NK-92 (cell line): Measurements from ENCODE around the gene IGBP1.
"Not testable (repeated sequence)": the region's sequence is repeated elsewhere in the genome, so short reads cannot be mapped to it uniquely, and the experiment has no call there.

Source experiments
- DNase-seq: peaks from one replicate; lab custom pipeline; 2025; ENCODE audit not compliant: unreplicated experiment; lab: John Stamatoyannopoulos, UW

The IGBP1 gene

GRCh38 chrX:70166601-70167590 lies 33.6 kb downstream of the IGBP1 start:
- no peak for DNase-seq

- DNase-seq: no peak
Observed at GRCh38 chrX:70168238-70169188, 35.3 kb downstream of the IGBP1 start.

DNA sequence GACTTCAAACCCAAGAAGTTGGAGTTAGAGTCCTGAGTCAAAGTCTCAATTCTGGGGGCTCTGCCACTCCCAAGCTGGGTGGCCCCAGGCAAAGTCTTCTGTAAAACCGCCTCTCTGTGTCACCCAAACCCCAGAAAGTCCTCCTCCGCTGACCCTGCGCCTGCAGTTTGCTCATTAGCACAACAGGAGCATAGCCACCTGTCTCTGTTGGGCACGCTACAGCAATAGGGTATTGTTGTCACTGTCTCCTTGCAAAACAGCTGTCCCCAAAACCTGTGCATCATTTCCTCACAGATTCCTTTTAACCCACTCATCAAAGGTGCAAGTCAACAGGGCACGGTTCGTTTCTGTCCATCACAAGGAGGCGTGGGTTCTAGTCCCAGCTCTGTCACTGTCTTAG lies 36.0 kb downstream of the IGBP1 start:
- no peak for DNase-seq

- no peak for DNase-seq
Observed at GRCh38 chrX:70171624-70172023, 38.4 kb downstream of the IGBP1 start.

- DNase-seq: no peak
Observed at GRCh38 chrX:70172221-70172620, 39.0 kb downstream of the IGBP1 start.

GRCh38 chrX:70172964-70173363 lies 39.7 kb downstream of the IGBP1 start:
- DNase-seq: no peak

DNA sequence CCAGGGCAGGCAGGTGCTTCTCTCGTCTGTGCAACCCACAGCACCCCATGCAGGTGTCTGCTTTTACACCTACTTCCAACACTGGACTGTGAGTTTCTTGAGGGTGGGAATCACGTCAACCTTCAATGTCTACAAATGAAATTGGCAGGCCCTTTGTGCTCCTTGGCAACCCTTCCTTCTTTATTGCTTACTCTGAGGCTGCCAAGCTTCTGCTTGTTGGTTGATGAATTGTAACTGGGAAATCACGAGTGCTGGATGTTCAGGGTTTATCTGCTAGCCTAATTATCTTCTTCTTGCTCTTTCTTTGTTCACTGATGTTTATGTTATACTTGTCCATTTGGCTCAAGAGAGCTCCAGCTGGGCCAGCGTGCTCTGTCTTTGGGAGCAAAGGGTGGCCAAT lies 41.5 kb downstream of the IGBP1 start:
- no peak for DNase-seq

DNA sequence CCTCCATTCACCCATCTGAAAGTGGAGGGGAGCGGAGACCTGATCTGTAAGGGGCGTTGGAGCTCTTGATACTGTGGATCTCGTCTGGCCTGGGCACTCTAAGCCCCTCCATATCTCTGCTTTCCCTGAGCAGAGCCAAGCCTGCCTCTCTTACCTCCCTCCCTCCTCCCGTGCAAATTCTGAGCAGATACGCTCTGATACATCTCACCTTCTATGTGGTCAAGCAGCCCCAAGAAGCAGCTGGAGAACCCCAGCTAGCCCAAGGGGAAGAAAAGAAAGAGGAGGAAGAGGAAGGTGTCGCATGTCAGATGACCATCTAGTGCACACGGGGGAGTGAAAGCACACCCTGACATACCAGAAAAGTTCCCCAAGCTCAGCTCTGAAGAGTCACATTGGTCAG lies 42.1 kb downstream of the IGBP1 start:
- no peak for DNase-seq

GRCh38 chrX:70176938-70177533 lies 43.8 kb downstream of the IGBP1 start, which contains the start of gene DGAT2L6:
TSS of gene DGAT2L6 (plus strand) at chrX:70177483. CDS start at chrX:70177583, 100 bp downstream.
- no peak for DNase-seq

DNA sequence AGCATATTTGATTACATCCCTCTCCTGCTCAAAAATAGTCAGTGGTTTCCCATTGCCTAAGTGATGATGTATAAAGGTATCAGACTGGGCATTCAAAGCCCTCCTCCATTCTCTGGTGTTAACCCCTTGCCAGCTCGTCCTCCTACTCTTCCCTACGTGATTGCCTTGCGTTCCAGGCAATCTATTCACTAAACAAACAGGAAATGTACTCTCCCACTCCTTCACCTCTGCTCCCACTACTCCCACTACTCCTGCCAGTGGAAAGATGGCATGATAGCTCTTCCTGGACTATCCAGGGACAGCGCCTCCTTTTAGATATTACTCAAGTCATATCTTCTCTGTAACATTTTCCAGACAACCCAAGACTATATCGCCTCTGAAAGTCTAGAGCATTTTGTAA lies 49.8 kb downstream of the IGBP1 start:
- no peak for DNase-seq

GRCh38 chrX:70190225-70190624 lies 57.0 kb downstream of the IGBP1 start:
- DNase-seq: no peak

DNA sequence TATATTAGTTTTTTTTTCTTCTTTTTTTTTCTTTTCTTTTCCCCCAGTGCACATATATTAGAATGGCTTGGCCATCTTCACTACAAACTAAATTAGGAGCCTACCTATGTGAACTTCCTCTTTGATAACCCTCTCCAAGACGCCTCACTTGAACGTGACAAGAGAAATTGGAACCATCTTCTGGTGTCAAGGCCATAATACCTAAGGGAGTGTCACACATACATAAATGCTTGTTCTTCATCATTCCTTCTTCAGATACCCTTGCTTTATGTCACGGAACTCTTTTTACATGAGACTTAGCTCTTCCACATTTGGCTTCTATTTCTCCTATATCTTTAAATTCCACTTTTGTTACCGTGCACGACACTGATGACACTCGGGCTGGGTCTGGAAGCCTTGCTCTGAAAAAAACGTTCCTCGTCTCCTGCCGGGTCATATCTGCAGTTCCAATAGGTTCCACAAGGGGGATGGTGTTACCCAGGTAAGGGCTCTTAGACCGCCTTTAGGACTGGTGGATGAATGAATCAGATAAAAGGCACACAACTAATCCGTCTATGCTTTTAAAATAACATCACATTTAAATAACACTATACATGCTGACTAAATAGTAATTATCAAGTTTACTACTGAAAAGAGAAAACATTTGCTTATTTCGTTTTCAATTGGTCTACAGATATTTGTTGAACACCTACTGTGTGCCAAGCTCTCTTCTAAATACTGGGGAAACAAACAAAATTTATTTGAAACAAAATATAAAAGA lies 63.9 kb downstream of the IGBP1 start:
- no peak for DNase-seq

DNA sequence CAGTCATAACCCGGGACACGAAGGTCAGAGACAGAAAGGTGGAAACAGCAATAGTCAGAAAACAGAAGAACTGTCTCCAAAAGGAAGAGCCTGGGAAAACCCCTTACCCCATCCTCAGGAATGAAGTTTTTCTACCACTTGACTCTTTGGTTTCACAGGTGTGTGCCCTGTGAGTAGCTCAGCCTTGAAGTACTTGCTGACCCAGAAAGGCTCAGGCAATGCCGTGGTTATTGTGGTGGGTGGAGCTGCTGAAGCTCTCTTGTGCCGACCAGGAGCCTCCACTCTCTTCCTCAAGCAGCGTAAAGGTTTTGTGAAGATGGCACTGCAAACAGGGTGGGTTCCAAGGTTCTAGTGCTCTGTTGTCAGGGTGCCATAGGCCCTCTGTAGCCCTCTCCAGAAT lies 68.5 kb downstream of the IGBP1 start:
- DNase-seq: no peak

GRCh38 chrX:70208479-70208878 lies 75.2 kb downstream of the IGBP1 start:
- DNase-seq: no peak

GRCh38 chrX:70209570-70209969 lies 76.3 kb downstream of the IGBP1 start:
- DNase-seq: not testable (repeated sequence)
